Panc1 (cell line): ENCODE measurements around the gene FRMD4A.

Experiments used
- CTCF ChIP-seq: fragments of 450-650 bp; IDR thresholded peaks from 2 replicates; pipeline ENCODE4 v1.5.1; 2017; ENCODE audit warnings: mild to moderate bottlenecking
- POLR2AphosphoS5 ChIP-seq: IDR thresholded peaks from 2 replicates; pipeline ENCODE4 v1.6.1; 2012; ENCODE audit warnings: mild to moderate bottlenecking, low read depth, low read length, moderate library complexity
- SIN3A ChIP-seq: IDR thresholded peaks from 2 replicates; pipeline ENCODE4 v1.6.1; 2012; ENCODE audit warnings: low read depth, mild to moderate bottlenecking, low read length, moderate library complexity, borderline replicate concordance; ENCODE audit not compliant: insufficient read depth
- TF ChIP-seq, protein P1 (sequence below), 2 experiments: IDR thresholded peaks; 2 replicates each; pipeline ENCODE4 v1.6.1; 2011 to 2012; ENCODE audit warnings: low read depth in 2 of 2, control low read depth in 1 of 2, low read length in 1 of 2, mild to moderate bottlenecking in 1 of 2, moderate library complexity in 1 of 2; ENCODE audit not compliant: insufficient read depth in 1 of 2

GRCh38 chr10:13883636-13884444, 446.9 kb downstream of the FRMD4A start:
- no peak for TF ChIP-seq CTCF
- no peak for TF ChIP-seq POLR2AphosphoS5
- TF ChIP-seq SIN3A = no peak
- TF ChIP-seq, protein P1, sequence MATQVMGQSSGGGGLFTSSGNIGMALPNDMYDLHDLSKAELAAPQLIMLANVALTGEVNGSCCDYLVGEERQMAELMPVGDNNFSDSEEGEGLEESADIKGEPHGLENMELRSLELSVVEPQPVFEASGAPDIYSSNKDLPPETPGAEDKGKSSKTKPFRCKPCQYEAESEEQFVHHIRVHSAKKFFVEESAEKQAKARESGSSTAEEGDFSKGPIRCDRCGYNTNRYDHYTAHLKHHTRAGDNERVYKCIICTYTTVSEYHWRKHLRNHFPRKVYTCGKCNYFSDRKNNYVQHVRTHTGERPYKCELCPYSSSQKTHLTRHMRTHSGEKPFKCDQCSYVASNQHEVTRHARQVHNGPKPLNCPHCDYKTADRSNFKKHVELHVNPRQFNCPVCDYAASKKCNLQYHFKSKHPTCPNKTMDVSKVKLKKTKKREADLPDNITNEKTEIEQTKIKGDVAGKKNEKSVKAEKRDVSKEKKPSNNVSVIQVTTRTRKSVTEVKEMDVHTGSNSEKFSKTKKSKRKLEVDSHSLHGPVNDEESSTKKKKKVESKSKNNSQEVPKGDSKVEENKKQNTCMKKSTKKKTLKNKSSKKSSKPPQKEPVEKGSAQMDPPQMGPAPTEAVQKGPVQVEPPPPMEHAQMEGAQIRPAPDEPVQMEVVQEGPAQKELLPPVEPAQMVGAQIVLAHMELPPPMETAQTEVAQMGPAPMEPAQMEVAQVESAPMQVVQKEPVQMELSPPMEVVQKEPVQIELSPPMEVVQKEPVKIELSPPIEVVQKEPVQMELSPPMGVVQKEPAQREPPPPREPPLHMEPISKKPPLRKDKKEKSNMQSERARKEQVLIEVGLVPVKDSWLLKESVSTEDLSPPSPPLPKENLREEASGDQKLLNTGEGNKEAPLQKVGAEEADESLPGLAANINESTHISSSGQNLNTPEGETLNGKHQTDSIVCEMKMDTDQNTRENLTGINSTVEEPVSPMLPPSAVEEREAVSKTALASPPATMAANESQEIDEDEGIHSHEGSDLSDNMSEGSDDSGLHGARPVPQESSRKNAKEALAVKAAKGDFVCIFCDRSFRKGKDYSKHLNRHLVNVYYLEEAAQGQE (IDR thresholded peaks at IDR 0.05; ENCODE audit: insufficient read depth in 1 of 2, low read depth in 2 of 2, low read length in 1 of 2) = no peak
